GM12878 (cell line): Measurements from ENCODE around the gene PSMB5. TPM values are rescaled to one million over a fixed set of nuclear protein-coding genes. Genes with fewer than 3 reads are reported as not detected.

Experiments used
- ATF2 ChIP-seq: IDR thresholded peaks from 2 replicates; pipeline ENCODE4 v1.6.1; 2012; ENCODE audit warnings: low read length, inconsistent platforms
- BRCA1 ChIP-seq: IDR thresholded peaks from 2 replicates; pipeline ENCODE4 v1.6.1; 2011; ENCODE audit warnings: low read depth, low read length, improper control_type of control experiment
- GATAD2B ChIP-seq: fragments of 450-650 bp; conservative IDR thresholded peaks from 2 replicates; pipeline ENCODE4 v1.6.1; 2017; ENCODE audit warnings: low read depth, mild to moderate bottlenecking, moderate library complexity
- PBX3 ChIP-seq: IDR thresholded peaks from 2 replicates; pipeline ENCODE4 v1.6.1; 2011; ENCODE audit warnings: mild to moderate bottlenecking, low read depth, low read length, moderate library complexity; ENCODE audit not compliant: insufficient replicate concordance
- RUNX3 ChIP-seq: IDR thresholded peaks from 2 replicates; pipeline ENCODE4 v1.6.1; 2012; ENCODE audit warnings: low read length, inconsistent platforms
- STAT3 ChIP-seq: IDR thresholded peaks from 2 replicates; pipeline ENCODE4 v1.6.1; 2011; ENCODE audit warnings: low read depth, low read length, improper control_type of control experiment
- ZBTB4 ChIP-seq: fragments of 450-650 bp; formaldehyde crosslinking; IDR thresholded peaks from 2 replicates; pipeline ENCODE4 v1.4.0; 2022; ENCODE audit warnings: mild to moderate bottlenecking, moderate library complexity
- ZNF217 ChIP-seq: fragments of 450-650 bp; IDR thresholded peaks from 2 replicates; pipeline ENCODE4 v1.6.1; 2017; ENCODE audit warnings: antibody characterized with exemption, mild to moderate bottlenecking
- polyA plus RNA-seq, 11 experiments: library from polyadenylated mRNA; depleted of rRNA in 4 of 11; unstranded in 6 of 11; stranded (reverse) in 5 of 11; fragments of >200 nt; fragmentation: Nextera tagmentation in 4 of 11; fragmentation: Illumina TruSeq in 1 of 11; extraction: Ambion mirVana in 4 of 11; extraction: Trizol in 1 of 11; gene quantifications; 1 replicate in 1 of 11; 2 replicates in 10 of 11; pipeline versions ENCODE4 v1.2.1 to v1.2.3, GENCODE V29; 2011 to 2016; ENCODE audit warnings: inconsistent platforms in 2 of 11, missing spikeins in 2 of 11, low read depth in 1 of 11
- total RNA-seq, 4 experiments: library from RNA; depleted of rRNA in 3 of 4; stranded (reverse); fragments of >200 nt in 3 of 4; fragmentation: Illumina TruSeq in 1 of 4; extraction: Trizol in 1 of 4; gene quantifications; 2 replicates each; pipeline versions ENCODE4 v1.2.1 to v1.2.3, GENCODE V29; 2013 to 2021

Gene PSMB5
- total and polyA plus RNA-seq, 10 of the 15 experiments (the other 5 are each of a cell fraction or from before 2014, with no cell fraction given): 84.5 to 802 (median 144) TPM

GRCh38 chr14:23021889-23022442 is 12.7 kb downstream of the PSMB5 start (continued):
- TF ChIP-seq ZBTB4 (CRISPR knock-in tag) (no peak), STAT3 (no peak), ATF2 (no peak), GATAD2B (no peak), BRCA1 (no peak), ZNF217 (no peak), RUNX3 (no peak), PBX3 (no peak)
- TF ChIP-seq, all 136 proteins: peak for 0
